NCI-H1417 treated with DMSO at 0.1 percent for 48 hours (cell line): ENCODE measurements around the gene RSPO3.
"Not testable (repeated sequence)": the region's sequence is repeated elsewhere in the genome, so short reads cannot be mapped to it uniquely, and the experiment has no call there.

Experiments
- DNase-seq: peaks from one replicate; lab custom pipeline; 2025; lab: John Stamatoyannopoulos, UW

The RSPO3 gene

GRCh38 chr6:127205036-127205435 is 86.6 kb downstream of the RSPO3 start:
- no peak for DNase-seq

- no peak for DNase-seq
Observed at GRCh38 chr6:127206531-127207095, 88.1 kb downstream of the RSPO3 start.

- no peak for DNase-seq
Observed at GRCh38 chr6:127207591-127208120, 89.2 kb downstream of the RSPO3 start.

- DNase-seq = no peak
Observed at GRCh38 chr6:127210725-127211124, 92.3 kb downstream of the RSPO3 start.

- no peak for DNase-seq
Observed at GRCh38 chr6:127212376-127212775, 93.9 kb downstream of the RSPO3 start.

- DNase-seq = not testable (repeated sequence)
Observed at GRCh38 chr6:127214032-127214431, 95.6 kb downstream of the RSPO3 start.

- DNase-seq = not testable (repeated sequence)
Observed at GRCh38 chr6:127214531-127214930, 96.1 kb downstream of the RSPO3 start.

- no peak for DNase-seq
Observed at GRCh38 chr6:127215931-127216330, 97.5 kb downstream of the RSPO3 start.

- no peak for DNase-seq
Observed at GRCh38 chr6:127216810-127217789, 98.6 kb downstream of the RSPO3 start.

- no peak for DNase-seq
Observed at GRCh38 chr6:127219869-127220268, 101.4 kb downstream of the RSPO3 start.

- DNase-seq = no peak
Observed at GRCh38 chr6:127221201-127221600, 102.7 kb downstream of the RSPO3 start.

- no peak for DNase-seq
Observed at GRCh38 chr6:127222418-127222817, 103.9 kb downstream of the RSPO3 start.

- no peak for DNase-seq
Observed at GRCh38 chr6:127225497-127225896, 107.0 kb downstream of the RSPO3 start.

GRCh38 chr6:127233819-127234218 is 115.3 kb downstream of the RSPO3 start:
- not testable (repeated sequence) for DNase-seq

GRCh38 chr6:127243501-127243900 is 125.0 kb downstream of the RSPO3 start:
- no peak for DNase-seq
